ENCODE results near the gene STK39.
A peak's percentile ranks its signal among the peaks of the same experiment; 100 is the strongest.

Gene STK39

DNA sequence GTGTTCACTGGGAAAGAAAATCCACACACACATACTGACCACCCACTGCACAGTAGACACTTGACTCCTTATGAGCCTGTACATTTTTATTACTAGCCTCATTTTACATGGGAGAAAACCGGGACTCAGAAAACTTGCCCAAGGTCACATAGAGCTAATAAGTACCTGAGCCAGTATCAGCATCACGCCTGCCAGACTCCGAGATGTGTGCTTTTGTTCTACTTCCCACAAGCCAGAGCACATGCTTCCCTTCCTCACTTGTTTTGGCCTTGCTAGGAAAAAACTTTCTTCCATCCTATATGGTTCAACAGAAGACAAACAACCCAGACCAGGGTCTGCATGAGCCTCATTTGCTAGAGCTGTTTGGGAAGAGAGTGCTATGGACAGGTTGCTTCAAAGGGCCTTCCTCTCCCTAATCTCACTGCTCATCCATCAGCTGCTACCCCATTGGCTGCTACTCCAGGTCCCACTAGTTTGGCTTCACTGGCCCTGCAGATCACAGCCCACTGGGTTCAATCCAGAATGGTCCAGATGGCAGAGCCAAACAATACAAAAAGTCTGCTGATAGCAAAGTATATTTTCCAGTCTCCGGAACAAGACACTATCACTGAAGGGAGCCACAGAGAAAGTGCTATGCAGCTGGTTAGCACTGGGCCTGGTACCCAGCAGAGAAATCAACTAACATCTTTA is 63.9 kb downstream of the STK39 start:
- DNase-seq (ENCODE audit: low spot score) = peak; percentile 31

DNA sequence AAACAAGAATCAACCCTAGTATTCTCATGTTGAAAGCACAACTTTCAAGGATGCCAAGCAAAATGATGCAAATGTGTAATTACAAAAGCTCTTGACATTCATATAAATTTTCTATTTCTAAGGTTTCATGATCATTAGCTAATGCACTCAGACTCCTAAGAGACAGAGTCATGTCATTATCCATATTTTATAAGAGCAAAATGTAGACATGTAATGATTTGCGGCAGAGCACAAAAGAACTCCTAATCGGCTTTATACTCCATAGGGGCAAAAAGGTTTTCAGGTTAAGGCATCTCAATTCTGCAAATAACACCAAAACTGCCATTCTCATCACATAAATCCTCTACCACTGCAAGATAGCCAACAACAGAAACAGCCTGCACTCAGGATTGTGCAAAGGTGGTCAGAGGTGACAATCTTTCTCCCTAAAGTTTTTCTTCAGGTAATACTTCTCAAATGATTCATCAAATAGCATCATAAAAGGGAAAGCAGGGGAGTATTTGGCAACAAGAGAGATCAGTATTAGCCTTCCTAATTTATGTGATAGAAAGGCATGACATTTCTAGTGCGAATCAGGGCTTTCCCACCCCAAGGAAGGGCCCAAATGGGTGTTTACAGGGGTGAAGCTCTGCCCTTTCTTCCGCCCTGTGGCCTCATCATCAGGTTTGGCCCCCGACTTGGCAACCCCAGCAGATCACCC is 64.7 kb downstream of the STK39 start:
- no peak for DNase-seq (ENCODE audit: low spot score)

DNA sequence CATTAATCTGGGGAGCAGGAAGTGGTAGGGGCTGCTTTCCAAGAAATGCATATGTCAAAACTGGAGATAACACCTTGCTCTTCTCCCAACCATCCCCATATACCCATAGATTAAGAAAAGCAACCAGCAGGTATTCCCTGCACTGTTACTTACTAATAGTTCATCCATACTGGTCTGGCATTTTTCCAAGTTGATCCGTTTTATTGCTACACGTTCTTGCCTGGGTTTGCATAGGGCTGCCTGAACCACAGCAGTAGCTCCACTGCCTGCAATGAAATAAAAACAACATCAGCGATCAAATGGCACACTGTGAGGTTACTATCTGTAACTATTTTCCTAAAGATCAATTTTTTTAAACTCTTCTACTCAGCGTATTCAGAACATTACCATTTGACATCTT is 65.6 kb downstream of the STK39 start:
- DNase-seq (ENCODE audit: low spot score) = no peak

DNA sequence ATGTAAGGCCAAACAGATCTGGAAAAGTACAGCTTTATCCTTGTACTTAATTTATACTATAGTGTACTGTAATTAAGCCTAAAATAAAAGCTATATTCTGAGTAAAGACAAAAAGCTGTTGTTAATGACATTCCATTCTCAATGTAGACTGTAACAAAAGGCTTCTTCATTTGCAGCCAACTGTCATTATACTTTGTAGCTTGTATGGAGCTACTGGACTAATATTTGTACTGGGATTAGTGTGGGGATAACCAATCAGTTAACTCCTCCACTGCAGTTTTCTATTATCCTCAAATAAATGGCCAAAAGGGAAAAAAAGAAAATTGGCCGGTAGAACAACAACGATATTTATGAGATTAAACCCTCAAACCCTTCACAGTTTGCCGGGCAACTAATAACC is 66.5 kb downstream of the STK39 start:
- DNase-seq (ENCODE audit: low spot score) = peak; percentile 29

DNA sequence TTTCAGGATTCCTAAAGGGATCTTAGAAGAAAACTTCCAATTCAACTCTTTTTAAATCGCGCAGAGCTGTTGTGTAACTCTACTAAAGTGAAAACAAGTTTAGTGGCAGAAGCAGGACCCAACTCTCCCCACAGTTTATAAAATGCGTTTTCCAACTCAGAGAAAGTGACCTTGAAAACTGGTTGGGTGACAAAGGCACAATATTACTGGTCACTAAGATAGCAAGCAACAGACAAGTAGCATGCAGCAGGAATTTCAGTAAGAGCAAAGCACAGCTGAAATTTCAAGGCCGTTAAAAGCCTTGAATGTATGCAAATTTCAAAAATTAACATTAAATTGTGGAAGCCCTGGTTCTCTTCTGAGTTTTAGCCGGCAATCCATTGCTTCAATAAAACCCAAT is 66.9 kb downstream of the STK39 start:
- no peak for DNase-seq (ENCODE audit: low spot score)

DNA sequence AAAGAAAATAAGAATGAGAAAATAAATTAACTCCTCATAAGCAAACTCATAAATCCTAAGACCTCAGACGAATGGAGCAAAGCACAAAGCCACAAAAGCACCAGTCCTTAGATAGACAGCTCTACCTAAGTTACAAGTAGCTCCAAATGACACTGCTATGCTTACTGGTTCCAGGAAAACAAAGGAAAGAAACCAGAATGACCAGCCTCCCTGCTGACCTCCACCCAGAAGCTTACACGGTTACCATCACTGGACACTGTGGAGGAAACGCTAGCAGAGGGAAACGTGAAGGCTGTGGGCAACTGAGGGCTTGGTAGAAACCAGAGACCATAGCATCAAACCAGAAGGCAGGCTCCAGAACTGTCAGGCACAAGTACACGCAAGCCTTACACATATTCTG is 67.8 kb downstream of the STK39 start:
- DNase-seq (ENCODE audit: low spot score) = no peak

DNA sequence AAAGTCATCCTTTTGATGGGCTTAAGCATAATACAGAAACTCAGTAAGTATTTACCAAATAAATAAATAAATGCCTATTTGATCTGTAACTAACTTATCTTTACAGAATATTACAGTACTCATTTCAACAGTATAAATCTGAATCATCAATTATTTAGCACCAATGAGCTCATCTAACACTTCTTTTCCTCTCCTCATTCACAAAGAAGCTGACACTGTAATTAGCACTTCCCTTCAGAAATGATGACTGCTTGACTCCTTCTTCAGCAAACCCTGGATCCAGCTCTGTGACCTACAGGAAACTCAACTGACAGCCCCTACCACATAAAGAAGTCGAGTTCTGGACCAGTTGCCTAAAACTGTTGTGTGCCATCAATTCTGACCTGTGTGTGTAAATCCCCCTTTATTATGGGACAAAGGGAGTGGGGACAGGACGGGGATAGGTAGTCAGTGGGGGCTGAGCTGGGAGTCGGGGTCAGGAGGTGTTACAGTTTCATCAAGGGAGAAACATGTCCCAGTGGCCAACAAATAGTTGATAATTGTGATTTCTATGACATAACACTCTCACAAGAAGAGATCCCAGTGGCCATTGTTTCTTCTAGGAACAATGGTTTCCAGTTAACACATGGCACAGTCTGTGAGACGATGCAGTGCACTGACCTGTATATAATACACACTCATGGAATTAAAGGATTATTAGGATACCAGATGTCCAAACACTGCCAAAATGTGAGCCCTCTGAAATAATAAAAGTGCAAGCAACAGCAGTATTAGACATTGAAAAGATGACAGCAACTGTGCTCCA is 68.7 kb downstream of the STK39 start:
- no peak for DNase-seq (ENCODE audit: low spot score)

DNA sequence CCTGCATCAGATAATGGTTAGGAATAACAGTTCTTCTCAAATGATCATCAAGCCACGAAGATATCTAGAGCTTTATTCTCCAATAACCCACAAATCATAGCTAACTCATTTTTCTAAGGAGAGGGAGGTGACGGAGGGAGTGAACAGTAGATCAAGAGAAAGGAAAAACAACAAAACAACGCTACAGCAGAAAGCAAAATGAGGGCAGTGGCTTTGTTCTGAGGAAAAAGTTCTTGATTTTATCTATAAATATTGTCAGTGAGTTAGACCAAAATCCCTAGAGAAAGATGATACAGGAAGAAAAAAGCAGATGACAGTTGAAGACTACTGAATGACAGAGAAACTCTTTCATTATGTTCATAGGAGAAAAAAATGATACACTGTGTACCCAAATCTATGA is 71.0 kb downstream of the STK39 start:
- no peak for DNase-seq (ENCODE audit: low spot score)

DNA sequence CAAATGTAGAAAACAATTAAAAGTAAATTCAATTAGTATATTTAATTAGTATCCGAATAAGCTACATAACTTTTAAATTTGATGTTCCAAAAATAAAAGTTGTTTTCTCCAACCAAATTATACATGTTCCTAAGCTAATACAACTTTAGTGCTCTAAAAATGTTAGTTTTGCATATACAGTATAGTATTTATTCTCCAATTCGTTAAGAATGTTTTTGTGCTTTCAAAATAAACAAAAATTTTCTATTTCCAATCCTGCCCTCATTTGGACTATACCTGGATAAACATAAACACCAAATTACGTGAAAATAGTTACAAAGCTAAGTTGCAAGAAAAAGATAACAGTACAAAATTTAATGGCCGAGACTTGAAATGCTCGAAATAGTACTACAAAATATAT is 71.9 kb downstream of the STK39 start:
- no peak for DNase-seq (ENCODE audit: low spot score)

DNA sequence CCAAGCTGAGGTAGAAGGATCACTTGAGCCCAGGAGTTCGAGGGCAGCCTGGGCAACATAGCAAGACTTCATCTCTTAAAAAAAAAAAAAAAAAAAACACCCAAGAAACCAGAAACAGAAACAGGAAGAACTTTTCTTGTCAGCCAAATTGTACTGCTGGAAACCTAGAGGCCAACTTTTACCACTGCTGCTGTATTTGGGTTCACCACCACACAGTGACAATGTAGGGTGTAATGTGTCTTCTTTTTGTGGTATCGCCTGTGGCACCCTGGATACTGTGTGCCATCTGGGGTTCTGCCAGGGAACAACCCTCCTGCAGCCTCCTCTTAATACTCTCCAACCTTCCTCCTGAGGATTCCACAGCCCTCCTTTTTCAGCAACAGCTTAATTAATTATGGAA is 72.6 kb downstream of the STK39 start:
- DNase-seq (ENCODE audit: low spot score) = no peak

DNA sequence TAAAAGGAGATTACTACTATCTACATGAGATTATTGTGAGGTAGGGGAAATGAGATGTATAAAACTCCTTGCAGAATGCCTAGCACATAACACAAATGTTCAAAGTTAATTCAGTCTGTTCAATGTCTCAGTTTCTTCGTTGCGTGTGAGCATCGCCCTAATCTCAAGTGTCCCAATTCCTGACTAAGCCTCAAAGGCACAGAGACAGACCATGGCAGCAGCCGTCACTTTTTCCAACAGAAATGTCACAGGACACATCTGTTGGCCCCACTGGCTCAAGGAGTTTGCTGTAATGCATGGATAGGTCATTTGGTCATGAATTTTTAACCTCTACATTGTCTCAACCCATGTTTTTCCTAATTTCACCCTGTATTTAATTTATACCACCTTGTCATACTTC is 75.3 kb downstream of the STK39 start:
- no peak for DNase-seq (ENCODE audit: low spot score)

DNA sequence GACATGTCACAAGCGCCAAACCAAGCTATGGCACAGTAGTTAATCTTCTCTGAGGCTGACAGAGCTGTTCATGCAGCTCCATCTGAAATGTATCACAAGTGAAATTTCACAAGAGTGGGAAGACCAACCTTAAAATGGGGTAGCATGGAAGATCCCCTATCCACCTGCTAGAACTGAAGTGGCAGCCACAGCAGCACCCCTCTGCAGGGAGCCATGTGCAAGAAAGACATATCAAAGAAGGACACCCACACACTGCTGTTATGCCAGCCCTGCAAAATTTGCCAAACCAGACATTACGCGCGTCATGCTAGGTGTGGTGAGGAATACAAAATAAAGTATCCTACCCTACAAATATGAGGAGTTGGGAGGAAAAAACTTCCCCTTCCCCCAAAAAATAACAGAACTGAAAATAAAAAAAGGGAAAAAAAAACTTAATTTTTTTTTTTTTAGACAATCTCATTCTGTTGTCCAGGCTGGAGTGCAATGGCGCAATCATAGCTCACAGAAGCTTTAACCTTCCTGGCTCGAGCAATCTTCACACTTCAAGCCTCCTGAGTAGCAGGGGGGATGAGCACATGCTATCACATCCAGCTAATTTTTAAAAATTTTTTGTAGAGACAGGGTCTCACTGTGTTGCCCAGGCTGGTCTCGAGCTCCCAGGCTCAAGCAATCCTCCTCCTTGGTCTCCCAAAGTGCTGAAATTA is 76.2 kb downstream of the STK39 start:
- peak; percentile 28 for DNase-seq (ENCODE audit: low spot score)

DNA sequence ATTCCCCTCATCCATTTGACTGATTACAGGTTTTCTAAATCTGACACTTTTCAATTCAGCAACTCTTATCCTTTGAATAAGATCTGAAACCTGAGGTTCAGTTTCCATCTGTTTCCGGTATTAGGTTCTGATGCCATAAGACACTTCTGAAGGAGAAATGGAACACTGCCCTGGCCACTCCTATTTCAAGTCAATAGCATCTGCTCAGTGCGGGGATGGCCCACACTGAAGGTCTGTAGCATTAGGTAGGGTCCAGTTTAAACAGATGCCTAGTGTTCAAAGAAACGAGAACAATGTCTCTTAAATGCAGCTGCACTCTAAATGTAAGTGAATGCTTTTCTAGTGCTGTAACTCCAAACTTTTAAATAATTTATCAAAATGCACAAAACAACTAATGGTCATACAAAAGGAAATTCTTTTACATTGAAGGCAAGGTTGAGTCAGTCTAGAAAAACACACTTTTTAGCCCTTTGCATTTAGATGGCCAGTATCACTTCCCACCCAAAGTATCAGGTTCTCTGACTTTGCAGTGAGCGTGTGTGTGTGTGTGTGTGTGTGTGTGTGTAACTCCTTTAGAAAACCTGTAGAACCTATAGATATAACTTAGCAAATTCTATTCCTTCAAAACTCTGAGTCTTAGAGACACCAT is 78.2 kb downstream of the STK39 start:
- DNase-seq (ENCODE audit: low spot score) = no peak

DNA sequence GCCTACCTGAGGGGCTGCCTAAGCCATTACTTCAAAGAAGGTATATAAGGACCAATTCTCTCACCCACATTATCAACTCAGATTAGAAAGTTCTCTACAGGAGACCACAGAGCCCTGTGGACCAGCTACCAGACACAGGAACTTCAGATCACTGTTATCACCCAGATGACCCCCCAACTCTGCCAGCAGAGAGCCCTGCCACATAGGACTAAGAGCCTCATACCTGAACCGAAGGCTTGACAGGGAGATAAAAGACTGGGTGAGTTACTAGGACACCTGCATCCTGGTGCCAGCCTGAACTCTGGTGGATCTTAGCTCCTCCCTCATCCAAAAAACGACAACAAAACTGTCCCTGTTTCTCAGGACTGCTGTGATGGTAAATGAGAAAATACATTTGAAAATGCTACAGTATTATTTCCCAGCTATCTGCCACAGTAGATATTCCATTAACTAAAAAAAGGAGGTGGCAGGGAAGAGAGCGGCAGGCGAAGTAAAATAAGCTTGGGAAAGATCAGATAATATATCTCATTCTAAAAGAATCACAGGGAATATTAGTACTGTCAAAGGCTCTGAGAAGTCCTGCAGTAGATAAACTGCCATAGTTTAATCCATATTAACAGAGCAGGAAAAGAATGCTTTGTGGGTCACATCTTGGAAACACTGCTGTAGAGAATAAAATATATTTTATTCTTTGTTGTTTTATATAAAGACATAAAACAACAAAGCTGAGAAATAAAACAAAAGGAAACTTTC is 79.7 kb downstream of the STK39 start:
- DNase-seq (ENCODE audit: low spot score) = no peak

DNA sequence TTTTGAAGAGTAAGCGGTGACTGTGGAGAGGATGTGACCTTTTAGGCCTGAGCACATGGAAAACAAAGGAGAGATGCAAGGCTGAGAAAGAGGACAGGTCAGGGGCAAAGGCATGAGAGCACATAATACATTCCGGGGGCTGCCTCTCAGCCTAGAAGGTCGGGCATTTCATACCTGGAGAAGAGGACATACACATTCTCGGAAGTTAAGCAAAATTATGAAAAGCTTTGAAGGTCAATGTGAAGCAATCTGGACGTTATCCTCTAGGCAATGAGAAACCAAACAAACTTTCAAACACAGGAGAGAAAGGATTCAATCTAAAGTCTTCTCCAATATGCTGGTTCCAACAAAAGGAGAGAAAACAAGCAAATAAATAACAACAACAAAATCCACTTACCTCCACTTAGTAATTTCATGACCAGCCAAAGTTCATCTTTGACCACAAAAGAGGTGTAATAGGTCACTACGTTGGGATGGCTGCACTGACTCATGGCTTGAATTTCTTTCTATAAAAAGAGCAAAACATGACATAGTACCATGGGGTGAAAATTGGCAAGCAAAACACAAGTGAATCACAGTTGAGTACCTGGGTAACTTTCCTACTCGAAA is 80.4 kb downstream of the STK39 start:
- no peak for DNase-seq (ENCODE audit: low spot score)

DNA sequence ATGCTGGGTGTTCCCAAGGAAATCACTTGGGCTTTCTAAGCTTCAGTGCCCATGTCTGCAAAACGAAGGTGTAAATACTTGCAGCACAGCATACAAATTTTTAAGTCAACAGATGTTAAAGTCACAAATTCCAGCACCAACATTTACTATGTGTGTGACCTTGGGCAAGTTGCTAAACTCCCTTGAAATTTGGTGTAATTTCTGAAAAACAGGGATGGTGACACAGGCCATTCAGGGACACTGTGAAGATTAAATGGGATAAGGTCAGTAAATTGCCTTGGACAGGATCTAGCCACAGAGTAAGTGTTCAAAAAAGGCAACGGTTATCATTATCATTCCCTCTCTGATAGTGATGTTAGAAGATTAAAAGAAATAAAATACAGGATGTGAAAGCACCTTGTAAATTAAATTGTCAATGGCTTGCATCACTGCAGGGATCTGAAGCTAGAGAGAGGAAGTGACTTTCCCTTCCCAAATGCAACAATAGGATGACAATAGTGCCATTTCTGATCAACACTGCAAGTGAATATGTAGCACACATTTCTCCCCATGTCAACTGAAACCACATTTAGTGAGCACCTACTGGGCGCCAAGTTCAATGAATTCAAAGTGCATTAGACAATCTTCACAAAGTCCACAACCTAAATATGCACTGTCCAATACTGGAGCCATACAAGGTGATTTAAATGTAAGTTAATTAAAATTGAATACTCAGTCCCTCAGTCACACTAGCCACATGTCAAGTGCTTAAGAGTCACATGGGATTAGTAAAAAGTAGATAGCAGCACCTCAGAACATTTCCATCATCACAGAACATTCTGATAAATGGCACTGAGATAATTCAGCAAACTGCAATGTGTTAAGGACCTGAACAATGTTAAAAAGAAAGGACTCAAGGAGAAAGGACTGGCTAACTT is 81.2 kb downstream of the STK39 start:
- no peak for DNase-seq (ENCODE audit: low spot score)

DNA sequence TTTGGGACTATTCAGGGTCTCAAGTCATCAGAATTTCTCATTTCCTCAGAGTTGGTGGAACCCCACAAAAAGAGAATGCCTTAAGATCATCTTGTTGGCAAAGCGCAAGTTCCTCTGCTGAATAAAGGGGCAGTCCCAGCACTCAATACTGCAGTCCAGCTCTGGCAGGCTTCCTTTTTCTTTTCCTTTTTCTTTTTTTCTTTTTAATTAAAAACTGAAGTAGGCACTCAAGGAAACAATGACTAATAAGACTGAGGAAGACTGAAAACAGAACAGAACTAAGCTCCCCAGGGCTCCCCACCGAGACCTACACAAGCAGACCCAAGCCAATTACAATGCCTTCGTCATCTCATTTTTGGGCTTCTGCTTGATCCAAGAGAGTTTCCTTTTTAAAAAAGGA is 82.0 kb downstream of the STK39 start:
- DNase-seq (ENCODE audit: low spot score) = no peak

DNA sequence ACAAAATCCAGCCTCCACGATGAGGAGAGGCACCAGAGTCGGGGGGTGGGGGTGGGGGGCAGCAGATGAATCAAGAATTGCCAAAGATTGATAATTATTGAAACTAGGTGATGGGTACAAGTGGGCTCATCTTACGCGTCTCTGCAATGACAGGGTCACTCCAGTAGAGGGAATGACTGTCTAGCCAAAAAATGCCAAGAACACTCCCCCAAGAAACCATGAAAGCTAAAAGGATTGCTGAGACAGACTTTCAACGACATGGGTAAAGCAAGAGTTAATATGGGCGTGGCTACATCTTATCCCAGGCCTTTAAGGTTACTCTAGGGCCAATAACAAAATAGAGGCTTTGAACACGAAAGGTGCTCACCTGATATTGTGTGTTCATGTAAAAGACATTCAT is 86.5 kb downstream of the STK39 start:
- DNase-seq (ENCODE audit: low spot score) = no peak

DNA sequence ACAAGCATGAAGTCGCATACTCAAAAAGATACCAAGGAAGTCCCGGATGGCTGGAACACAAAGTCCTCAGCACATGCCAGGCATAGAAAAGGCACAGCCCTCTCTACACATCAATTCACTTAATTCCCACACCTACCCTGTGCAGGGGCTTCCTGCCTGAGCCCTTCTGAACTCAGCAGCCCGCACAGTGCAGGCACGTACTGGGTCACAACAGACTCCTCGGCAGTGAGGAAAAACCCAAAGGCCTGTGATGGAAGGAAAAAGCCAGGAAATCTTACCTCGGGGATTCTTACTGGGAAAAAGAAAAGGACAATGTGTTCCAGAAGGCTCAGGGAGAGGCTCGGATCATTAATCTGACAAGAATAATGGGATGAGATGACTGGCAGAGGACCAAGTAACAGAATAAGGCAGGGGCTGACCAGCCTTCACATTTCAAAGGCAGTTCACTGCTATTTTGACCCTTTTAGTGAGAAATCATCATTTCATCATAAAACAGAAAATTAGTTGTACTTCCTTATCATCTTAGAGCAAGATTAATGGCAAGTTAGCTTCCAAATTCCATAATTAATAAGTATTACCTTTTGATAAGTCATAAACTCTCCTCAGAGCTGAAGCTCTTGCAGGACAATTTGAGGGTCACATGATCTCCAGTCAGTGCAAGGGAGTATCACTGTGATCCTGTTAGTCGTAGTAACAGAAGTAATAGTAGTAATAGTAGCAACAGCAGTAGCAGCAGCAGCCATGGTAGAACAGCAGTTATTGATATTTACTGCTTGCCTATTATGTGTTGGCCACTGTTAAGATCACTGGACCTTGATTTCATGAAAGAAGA is 87.4 kb downstream of the STK39 start:
- DNase-seq (ENCODE audit: low spot score) = no peak
